MM.1S (cell line): ENCODE data around the gene TSHZ1.

Experiments
- CTCF ChIP-seq: fragments of 300-600 bp; sonication (generic); IDR thresholded peaks from 2 replicates; pipeline ENCODE4 v1.5.1; 2016; ENCODE audit warnings: antibody characterized with exemption, low read length, mixed read lengths
- EZH2 ChIP-seq: fragments of 300-600 bp; sonication (generic); optimal IDR thresholded peaks from 2 replicates; pipeline ENCODE3; 2017; ENCODE audit warnings: low read depth, mild to moderate bottlenecking, antibody characterized with exemption, low read length, mixed read lengths
- EZH2phosphoT487 ChIP-seq: fragments of 300-600 bp; sonication (generic); IDR thresholded peaks from 2 replicates; pipeline ENCODE4 v1.6.1; 2018; ENCODE audit warnings: antibody characterized with exemption, low read length

GRCh38 chr18:75234901-75235300 is 24.3 kb downstream of the TSHZ1 start:
- TF ChIP-seq CTCF (no peak), EZH2phosphoT487 (no peak), EZH2 (no peak)
